Activated naive CD4-positive, alpha-beta T cell treated with anti-CD3 and anti-CD28 coated beads, Interleukin-2, amount 10 ng/mL, durations not matched to agents 5 hours and 36 hours (primary cell): Measurements from ENCODE around the gene ATG4B. TPM values are rescaled to one million over a fixed set of nuclear protein-coding genes. Genes with fewer than 3 reads are reported as not detected.

Experiments used
- total RNA-seq, 2 experiments: library from RNA; stranded (reverse); gene quantifications; one replicate each; pipeline ENCODE4 v1.2.3, GENCODE V29; 2021

ATG4B gene
- 10 to 100 TPM; 81.3 to 81.5 TPM for total RNA-seq

DNA sequence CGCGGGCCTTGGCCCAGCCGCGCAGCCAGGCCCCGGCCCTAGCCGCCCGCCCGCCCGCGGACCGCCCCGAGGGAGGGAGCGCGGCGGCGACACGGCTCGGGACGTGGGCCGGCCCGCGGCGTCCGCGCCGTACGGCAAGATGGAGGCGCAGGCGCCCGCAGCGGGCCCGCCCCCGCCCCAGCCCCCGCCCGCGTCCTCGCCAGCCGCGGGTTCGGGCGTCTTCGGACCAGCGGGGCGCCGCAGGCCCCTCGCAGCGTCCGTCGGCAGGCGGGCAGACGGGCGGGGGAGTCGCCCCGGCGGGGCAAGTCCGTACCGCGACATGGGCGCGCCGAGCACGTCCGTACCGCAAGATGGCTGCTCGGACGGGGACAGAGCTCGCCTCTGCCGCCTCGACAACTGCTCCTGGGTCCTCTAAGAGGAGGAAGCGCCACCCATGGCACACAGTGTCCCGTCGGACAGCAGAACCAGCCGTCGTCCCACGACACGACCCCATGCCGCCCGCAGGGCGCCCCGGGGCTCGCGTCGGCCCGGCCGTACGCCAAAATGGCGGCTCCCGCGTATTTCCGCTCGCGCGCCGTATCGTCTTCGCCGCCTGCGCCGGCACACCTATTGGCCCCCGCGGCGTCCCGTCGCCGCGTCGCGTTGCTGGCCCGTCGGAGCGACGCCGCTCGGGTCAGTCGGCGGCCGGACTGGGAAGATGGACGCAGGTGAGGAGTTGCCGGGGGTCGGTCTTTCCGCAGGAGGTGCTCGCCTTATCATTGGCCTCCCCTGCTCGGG lies at the start of gene ATG4B, which contains the start of gene THAP4:
Gene ATG4B (plus strand): TSS at position 676 of the 777 bp plus-strand sequence. CDS start 22 bp downstream, at position 698.
Gene THAP4 (minus strand): TSS at position 141 of the 777 bp plus-strand sequence. CDS start 141 bp downstream, outside the sequence.

DNA sequence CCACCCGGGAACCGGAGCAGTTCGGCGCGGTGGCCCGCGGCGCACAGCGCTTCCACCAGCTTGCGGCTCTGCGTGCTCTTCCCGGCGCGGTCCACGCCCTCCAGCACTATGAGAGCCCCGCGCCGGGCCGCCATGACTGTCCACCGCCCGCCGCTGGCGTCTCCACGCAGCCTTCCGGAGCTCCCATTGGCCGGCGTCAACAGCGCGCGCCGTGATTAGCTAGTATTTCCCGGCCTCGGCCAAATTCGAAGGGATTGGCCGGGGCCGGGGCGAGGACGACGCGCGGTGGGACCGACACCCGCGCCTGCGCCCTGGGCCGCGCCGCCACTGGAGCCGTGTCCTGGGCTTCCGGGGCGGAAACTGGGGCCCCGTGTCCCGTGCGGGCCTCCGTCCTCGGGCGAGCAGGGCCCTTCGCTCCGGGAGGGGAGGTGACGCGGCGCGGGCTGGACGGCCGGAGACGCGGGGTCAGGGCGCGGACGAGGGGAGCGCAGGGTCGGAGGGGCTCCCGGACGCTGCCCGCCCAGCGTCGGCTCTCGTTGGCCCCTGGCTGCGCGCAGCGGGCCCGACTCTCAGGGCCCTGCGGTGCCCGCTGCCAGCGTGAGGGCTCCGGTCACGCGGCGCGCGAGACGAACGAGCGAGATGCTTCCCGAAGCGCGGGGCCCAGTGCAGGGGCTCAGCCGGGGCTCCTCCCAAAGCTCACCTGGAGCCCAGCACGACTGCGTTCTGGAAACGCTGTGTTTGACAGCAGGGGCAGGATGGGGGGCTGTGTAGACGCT lies 49.3 kb downstream of the ATG4B start, which contains the start of gene DTYMK:
Gene DTYMK (minus strand): TSS at position 166 of the 776 bp plus-strand sequence. CDS start 32 bp downstream, at position 134.

DNA sequence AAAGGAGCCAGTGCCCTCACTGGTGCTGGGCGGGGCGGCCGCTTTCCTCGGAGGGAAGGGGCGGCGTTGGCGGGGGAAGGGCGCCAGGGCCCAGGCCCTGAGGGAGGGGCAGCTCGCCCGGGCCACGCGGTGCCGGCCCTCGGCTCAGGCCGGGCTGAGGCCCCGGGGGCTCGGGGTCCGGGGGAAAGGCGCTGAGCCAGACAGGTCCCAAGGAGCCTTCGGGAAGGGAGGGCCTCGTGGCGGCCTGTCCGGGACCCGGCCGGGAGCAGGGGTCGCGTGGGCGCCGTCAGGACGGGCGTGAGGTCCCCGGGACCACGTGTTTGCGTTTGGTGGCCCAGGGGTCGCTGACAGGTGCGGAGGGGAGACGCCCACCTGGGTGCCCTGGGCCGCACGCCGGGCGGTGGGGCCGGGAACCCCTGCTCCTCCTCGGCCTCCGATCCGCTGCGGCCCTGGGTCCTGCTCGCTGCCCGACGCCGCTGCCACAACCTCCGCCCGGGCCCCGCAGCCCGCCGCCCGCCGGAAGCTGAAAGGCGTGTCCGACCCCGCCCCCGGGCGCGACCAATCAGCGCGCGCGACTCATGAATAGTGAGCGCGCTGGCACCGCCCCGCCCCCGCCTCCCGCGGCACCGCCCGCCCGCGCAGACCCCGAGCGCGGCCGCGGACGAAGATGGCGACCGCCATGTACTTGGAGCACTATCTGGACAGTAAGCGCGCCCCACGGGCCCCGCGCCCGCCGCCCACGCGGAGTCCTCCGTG lies 64.1 kb downstream of the ATG4B start, which contains the start of gene ING5:
Gene ING5 (plus strand): TSS at position 641 of the 756 bp plus-strand sequence. CDS start 27 bp downstream, at position 668.

Other genes with a start within 250 kb of the ATG4B start
- gene STK25, start 129.1 kb upstream of the ATG4B start, total RNA-seq: 100 to 1,000 TPM; 120 to 128 TPM
- gene BOK, start 78.9 kb upstream of the ATG4B start, total RNA-seq: under 1 TPM; 0.18 to 0.19 TPM
- 10 to 100 TPM; 36.6 to 38.0 TPM for gene THAP4, start 535 bp upstream of the ATG4B start, total RNA-seq
- 10 to 100 TPM; 47.9 to 52.4 TPM for gene DTYMK, start 49.1 kb downstream of the ATG4B start, total RNA-seq
- gene ING5, start 64.3 kb downstream of the ATG4B start, total RNA-seq: 10 to 100 TPM; 38.8 TPM
- 10 to 100 TPM; 29.0 to 30.0 TPM for gene D2HGDH, start 96.9 kb downstream of the ATG4B start, total RNA-seq
- under 1 TPM in 1 of 2 experiments, not detected in 1; 0.20 TPM for gene GAL3ST2, start 139.1 kb downstream of the ATG4B start, total RNA-seq
- under 1 TPM in 1 of 2 experiments, not detected in 1; 0.19 TPM for gene NEU4, start 171.5 kb downstream of the ATG4B start, total RNA-seq
- 1 to 10 TPM; 1.5 to 2.2 TPM for gene PDCD1, start 221.2 kb downstream of the ATG4B start, total RNA-seq
- not detected for gene RTP5, start 232.0 kb downstream of the ATG4B start, total RNA-seq